IMR-90 (cell line): ENCODE data around the gene BDH1. TPM values are rescaled to one million over a fixed set of nuclear protein-coding genes. Genes with fewer than 3 reads are reported as not detected.

Experiments
- ATAC-seq: fragments of 200-7000 bp; cut with Tn5 transposase; 2 replicates; pipeline ENCODE4 v1.9.1; 2020; ENCODE audit warnings: low read depth, mild to moderate bottlenecking, moderate library complexity
- BruUV-seq: library from RNA; stranded (reverse); fragments of 400-500 nt; replicated peaks from 2 replicates; lab custom pipeline; 2021; lab: Mats Ljungman, UMichigan
- CTCF ChIA-PET: fragments of 300-600 bp; formaldehyde crosslinking; extraction: SDS; loops from one replicate; lab custom pipeline; 2021; ENCODE audit warnings: antibody characterized with exemption; lab: Yijun Ruan, JAX
- POLR2A ChIA-PET: fragments of 300-600 bp; sonication (Branson Sonifier 250); formaldehyde crosslinking; loops from one replicate; lab custom pipeline; 2022; ENCODE audit warnings: antibody characterized with exemption; ENCODE audit not compliant: unreplicated experiment; lab: Charles Lee
- DNase-seq: peaks from one replicate; pipeline ENCODE4 v3.0.0; 2013
- H2AFZ ChIP-seq: replicated peaks from 2 replicates; pipeline ENCODE3; 2013; ENCODE audit warnings: low read length, mild to moderate bottlenecking; ENCODE audit not compliant: poor library complexity
- H2AK5ac ChIP-seq: 2 replicates; pipeline ENCODE4 v1.6.1; 2013; ENCODE audit warnings: low read depth, low read length, inconsistent platforms
- H2AK9ac ChIP-seq: replicated peaks from 2 replicates; pipeline ENCODE3; 2013; ENCODE audit warnings: mild to moderate bottlenecking, low read depth, low read length, moderate library complexity; ENCODE audit not compliant: poor library complexity
- H2BK120ac ChIP-seq: 2 replicates; pipeline ENCODE4 v1.6.1; 2013; ENCODE audit warnings: low read depth, low read length, inconsistent platforms
- H2BK15ac ChIP-seq: 3 replicates; pipeline ENCODE4 v1.6.1; 2013; ENCODE audit warnings: low read depth, low read length, inconsistent platforms
- H2BK20ac ChIP-seq: 2 replicates; pipeline ENCODE4 v1.6.1; 2013; ENCODE audit warnings: low read depth, mild to moderate bottlenecking, inconsistent platforms, low read length, moderate library complexity
- H2BK5ac ChIP-seq: 2 replicates; pipeline ENCODE4 v1.6.1; 2013; ENCODE audit warnings: mild to moderate bottlenecking, low read depth, low read length, inconsistent platforms; ENCODE audit not compliant: poor library complexity, severe bottlenecking
- H3K14ac ChIP-seq: replicated peaks from 2 replicates; pipeline ENCODE4 v1.6.1; 2013; ENCODE audit warnings: low read depth, low read length, inconsistent platforms
- H3K18ac ChIP-seq: 2 replicates; pipeline ENCODE4 v1.6.1; 2013; ENCODE audit warnings: low read depth, low read length, control low read depth
- H3K23ac ChIP-seq: 2 replicates; pipeline ENCODE4 v1.6.1; 2013; ENCODE audit warnings: low read depth, low read length, inconsistent platforms
- H3K27ac ChIP-seq: 2 replicates; pipeline ENCODE4 v1.5.1; 2013; ENCODE audit warnings: mild to moderate bottlenecking, control low read depth, low read length; ENCODE audit not compliant: insufficient read depth
- H3K27me3 ChIP-seq: 2 replicates; pipeline ENCODE4 v1.6.1; 2013; ENCODE audit warnings: low read length; ENCODE audit not compliant: control insufficient read depth, insufficient read depth
- H3K36me3 ChIP-seq: 2 replicates; pipeline ENCODE4 v1.6.1; 2013; ENCODE audit warnings: low read length, mixed read lengths; ENCODE audit not compliant: control insufficient read depth, insufficient read depth
- H3K4ac ChIP-seq: 2 replicates; pipeline ENCODE4 v1.6.1; 2013; ENCODE audit warnings: low read depth, low read length, inconsistent platforms
- H3K4me1 ChIP-seq: 2 replicates; pipeline ENCODE4 v1.6.1; 2013; ENCODE audit warnings: low read length, mixed read lengths; ENCODE audit not compliant: control insufficient read depth, insufficient read depth
- H3K4me2 ChIP-seq: 2 replicates; pipeline ENCODE4 v1.6.1; 2013; ENCODE audit warnings: low read depth, mild to moderate bottlenecking, control low read depth, low read length, moderate library complexity
- H3K4me3 ChIP-seq: 2 replicates; pipeline ENCODE4 v1.5.1; 2013; ENCODE audit warnings: low read depth, mild to moderate bottlenecking, control low read depth, low read length, moderate library complexity; ENCODE audit not compliant: insufficient read depth
- H3K56ac ChIP-seq: 2 replicates; pipeline ENCODE4 v1.6.1; 2013; ENCODE audit warnings: low read length, inconsistent platforms; ENCODE audit not compliant: insufficient read depth; ENCODE audit errors: extremely low read depth
- H3K79me1 ChIP-seq, 2 experiments: 2 replicates each; pipeline ENCODE4 v1.6.1; 2013; ENCODE audit warnings: low read length in 2 of 2, inconsistent platforms in 1 of 2, low read depth in 1 of 2
- H3K9ac ChIP-seq: 2 replicates; pipeline ENCODE4 v1.6.1; 2013; ENCODE audit warnings: low read depth, low read length, control low read depth
- H3K9me1 ChIP-seq: 2 replicates; pipeline ENCODE4 v1.6.1; 2013; ENCODE audit warnings: low read length, inconsistent platforms; ENCODE audit not compliant: insufficient read depth
- H3K9me3 ChIP-seq: 2 replicates; pipeline ENCODE4 v1.6.1; 2013; ENCODE audit warnings: low read length; ENCODE audit not compliant: control insufficient read depth, insufficient read depth
- H4K20me1 ChIP-seq: 2 replicates; pipeline ENCODE4 v1.6.1; 2013; ENCODE audit warnings: low read length, inconsistent platforms; ENCODE audit not compliant: insufficient read depth
- H4K5ac ChIP-seq: 2 replicates; pipeline ENCODE4 v1.6.1; 2013; ENCODE audit warnings: mild to moderate bottlenecking, low read depth, low read length, control low read depth
- H4K8ac ChIP-seq, 2 experiments: 2 replicates each; pipeline ENCODE4 v1.6.1; 2013; ENCODE audit warnings: low read depth in 2 of 2, low read length in 2 of 2, control low read depth in 1 of 2, inconsistent platforms in 1 of 2
- H4K91ac ChIP-seq: 2 replicates; pipeline ENCODE4 v1.6.1; 2013; ENCODE audit warnings: low read depth, low read length, inconsistent platforms; ENCODE audit not compliant: insufficient read depth
- MXI1 ChIP-seq: IDR thresholded peaks from 2 replicates; pipeline ENCODE4 v1.6.1; 2012; ENCODE audit warnings: low read depth, mild to moderate bottlenecking, low read length, moderate library complexity, borderline replicate concordance
- WGBS, 2 experiments: methylation state at CpG; one replicate each; pipeline versions ENCODE4 v1.1.5 to v1.1.7; 2013; ENCODE audit warnings: missing lambda C conversion rate in 2 of 2; ENCODE audit not compliant: insufficient read length in 1 of 2; ENCODE audit errors: extremely low coverage in 2 of 2; 5-methylcytosine and 5-hydroxymethylcytosine counted together
- dilution Hi-C: fragments of 300-500 bp; cut with HindIII; formaldehyde crosslinking; loops from one replicate; pipeline ENCODE4 v1.14.3; 2018; ENCODE audit warnings: low sequenced_read_pairs; ENCODE audit not compliant: unreplicated experiment
- in situ Hi-C: fragments of 300-500 bp; cut with MboI; formaldehyde crosslinking; loops from 3 replicates; pipeline ENCODE4 v1.14.3; 2019; ENCODE audit warnings: low sequenced_read_pairs, inconsistent platforms, mixed read lengths
- intact Hi-C: fragments of 100-400 bp; cut with micrococcal nuclease; formaldehyde crosslinking; loops from 2 replicates; pipeline ENCODE4 v1.10.0; 2022
- polyA plus RNA-seq, 3 experiments: library from polyadenylated mRNA; depleted of rRNA; stranded (reverse); fragments of >200 nt; gene quantifications; 2 replicates each; pipeline ENCODE4 v1.2.3, GENCODE V29; 2012; ENCODE audit warnings: low replicate concordance in 1 of 3
- total RNA-seq: library from RNA; depleted of rRNA; stranded (reverse); fragments of >200 nt; gene quantifications from 2 replicates; pipeline ENCODE4 v1.2.3, GENCODE V29; 2012

Gene BDH1
- total and polyA plus RNA-seq, 2 of the 4 experiments (the other 2 are of a cell fraction), result 2.7 to 4.4 TPM

GRCh38 chr3:197463279-197463678 lies 92.5 kb downstream of the BDH1 start:
- dilution Hi-C loops (no loop called here), intact Hi-C loops (no loop called here), in situ Hi-C loops (no loop called here)
- H3K4me1 ChIP-seq, result peaks cover 8% of the 10 kb centered on the region
- H3K23ac ChIP-seq, result no peak overlapping the region
- H2BK15ac ChIP-seq, result no peak overlapping the region
- peak overlapping the region; percentile 28; the same call in 1 of the 2 replicates for H2BK120ac ChIP-seq
- H4K20me1 ChIP-seq, result no peaks in the 10 kb centered on the region
- no peak for TF ChIP-seq MXI1
- DNase-seq (peak; percentile 30), ATAC-seq (peak; percentile 25; the same call in 1 of the 2 replicates)
- no peak overlapping the region for H3K9ac ChIP-seq
- H2BK5ac ChIP-seq, result no peak overlapping the region
- H3K56ac ChIP-seq, result no peak overlapping the region
- H4K8ac ChIP-seq, result no peak overlapping the region
- no peak overlapping the region for H3K4ac ChIP-seq
- no peak overlapping the region for H3K18ac ChIP-seq
- H2BK20ac ChIP-seq, result no peak overlapping the region; the same call in 1 of the 2 replicates
- no peaks in the 10 kb centered on the region for H3K79me1 ChIP-seq
- no CpG with 5 or more reads among the region's 3 CpGs for WGBS, 2 experiments
- no peak overlapping the region for H2AFZ ChIP-seq
- H3K27me3 ChIP-seq, result no peaks in the 10 kb centered on the region
- no peak overlapping the region for H3K27ac ChIP-seq
- no peak overlapping the region for H3K14ac ChIP-seq
- no peak overlapping the region for H2AK9ac ChIP-seq
- H3K4me3 ChIP-seq, result no peak overlapping the region
- ChIA-PET CTCF (interaction anchor here (1.4 kb wide), 1 partner anchor 34 kb away, joined by 4 read pairs; no protein-coding TSS in a partner anchor), POLR2A (interaction anchor here (0.8 kb wide), 1 partner anchor 509 kb away, joined by 15 read pairs; no protein-coding TSS in a partner anchor)
- no peaks in the 10 kb centered on the region for H3K36me3 ChIP-seq
- H3K9me3 ChIP-seq, result no peaks in the 10 kb centered on the region
- H3K4me2 ChIP-seq, result no peak overlapping the region
- peaks cover under 1% of the 10 kb centered on the region; the same call in 1 of the 2 replicates for H3K9me1 ChIP-seq
- no peak overlapping the region for H4K5ac ChIP-seq
- no peak overlapping the region for H2AK5ac ChIP-seq
- H4K91ac ChIP-seq, result 0 out of 2 replicates have a peak overlapping the region, but pooled peaks have one; percentile 5
- BruUV-seq, result no TSS peak
